GM12801 (cell line): ENCODE measurements around the gene ICE2.

ENCODE experiments used
- TF ChIP-seq, protein P1 (sequence below): IDR thresholded peaks from one replicate; pipeline ENCODE4 v1.5.1; 2011; ENCODE audit warnings: control low read depth; ENCODE audit not compliant: insufficient read length; ENCODE audit errors: extremely low read depth

ICE2 gene

DNA sequence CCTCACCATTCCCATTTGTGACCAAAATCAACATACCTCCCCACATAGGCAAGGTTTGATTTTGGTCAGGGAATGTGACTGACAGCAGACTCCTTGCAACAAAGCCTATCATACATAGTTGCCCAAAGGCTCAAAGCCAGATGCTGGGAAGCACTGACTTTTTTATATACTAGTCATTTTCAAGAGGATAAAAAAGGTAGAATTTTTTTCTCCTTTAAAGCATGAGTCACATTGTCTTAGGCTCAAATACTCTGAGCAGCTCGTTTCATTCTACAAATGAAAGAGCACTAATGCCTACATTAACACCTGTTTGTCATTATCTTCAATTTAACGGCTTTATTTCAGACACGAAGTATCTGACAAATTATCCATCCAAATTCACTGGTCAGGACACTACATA lies 36.2 kb downstream of the ICE2 start:
- TF ChIP-seq, protein P1, sequence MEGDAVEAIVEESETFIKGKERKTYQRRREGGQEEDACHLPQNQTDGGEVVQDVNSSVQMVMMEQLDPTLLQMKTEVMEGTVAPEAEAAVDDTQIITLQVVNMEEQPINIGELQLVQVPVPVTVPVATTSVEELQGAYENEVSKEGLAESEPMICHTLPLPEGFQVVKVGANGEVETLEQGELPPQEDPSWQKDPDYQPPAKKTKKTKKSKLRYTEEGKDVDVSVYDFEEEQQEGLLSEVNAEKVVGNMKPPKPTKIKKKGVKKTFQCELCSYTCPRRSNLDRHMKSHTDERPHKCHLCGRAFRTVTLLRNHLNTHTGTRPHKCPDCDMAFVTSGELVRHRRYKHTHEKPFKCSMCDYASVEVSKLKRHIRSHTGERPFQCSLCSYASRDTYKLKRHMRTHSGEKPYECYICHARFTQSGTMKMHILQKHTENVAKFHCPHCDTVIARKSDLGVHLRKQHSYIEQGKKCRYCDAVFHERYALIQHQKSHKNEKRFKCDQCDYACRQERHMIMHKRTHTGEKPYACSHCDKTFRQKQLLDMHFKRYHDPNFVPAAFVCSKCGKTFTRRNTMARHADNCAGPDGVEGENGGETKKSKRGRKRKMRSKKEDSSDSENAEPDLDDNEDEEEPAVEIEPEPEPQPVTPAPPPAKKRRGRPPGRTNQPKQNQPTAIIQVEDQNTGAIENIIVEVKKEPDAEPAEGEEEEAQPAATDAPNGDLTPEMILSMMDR, result no peak

DNA sequence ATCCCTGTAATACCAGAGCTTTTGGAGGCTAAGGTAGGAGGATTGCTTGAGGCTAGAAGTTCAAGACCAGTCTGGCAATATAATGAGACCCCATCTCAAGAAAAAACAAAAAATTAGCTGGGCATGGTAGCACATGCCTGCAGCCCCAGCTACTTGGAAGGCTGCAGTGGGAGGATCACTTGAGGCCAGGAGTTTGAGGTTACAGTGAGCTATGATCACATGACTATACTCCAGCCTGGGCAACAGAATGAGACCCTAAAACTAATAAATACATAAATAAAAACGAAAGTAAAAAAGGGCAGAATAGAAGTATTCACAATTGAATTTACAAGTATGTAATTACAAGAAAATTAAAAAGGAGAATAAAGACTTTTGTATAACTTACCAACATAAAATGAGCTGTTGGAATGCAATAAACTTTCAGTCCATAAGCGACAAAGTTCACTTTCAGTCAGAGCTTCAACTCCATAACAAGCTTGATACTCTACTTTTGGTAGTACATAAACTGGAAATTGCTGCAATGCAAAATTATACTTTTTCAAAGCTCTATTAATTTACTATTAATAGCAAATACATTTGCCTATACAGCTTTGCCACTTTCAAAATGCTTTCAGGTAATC lies 36.8 kb downstream of the ICE2 start:
- TF ChIP-seq, protein P1, result no peak

DNA sequence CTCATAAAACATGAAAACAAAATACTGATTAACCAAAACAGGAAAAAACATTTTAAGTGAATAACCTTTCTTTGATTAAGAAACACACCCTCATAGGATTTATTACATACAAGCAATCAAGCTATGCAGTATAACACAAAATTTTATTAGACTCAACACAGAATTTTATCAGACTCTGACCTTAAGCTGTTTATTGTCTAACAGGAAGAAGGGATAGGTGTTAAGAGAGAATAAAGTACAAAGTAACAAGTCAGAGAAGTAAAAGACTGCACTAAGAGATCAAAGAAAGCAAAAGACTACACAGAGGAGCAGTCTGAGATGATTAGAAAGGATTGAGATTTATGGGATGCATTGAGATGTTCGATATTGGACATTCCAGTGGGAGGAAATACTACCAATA lies 37.6 kb downstream of the ICE2 start:
- TF ChIP-seq, protein P1, result no peak

DNA sequence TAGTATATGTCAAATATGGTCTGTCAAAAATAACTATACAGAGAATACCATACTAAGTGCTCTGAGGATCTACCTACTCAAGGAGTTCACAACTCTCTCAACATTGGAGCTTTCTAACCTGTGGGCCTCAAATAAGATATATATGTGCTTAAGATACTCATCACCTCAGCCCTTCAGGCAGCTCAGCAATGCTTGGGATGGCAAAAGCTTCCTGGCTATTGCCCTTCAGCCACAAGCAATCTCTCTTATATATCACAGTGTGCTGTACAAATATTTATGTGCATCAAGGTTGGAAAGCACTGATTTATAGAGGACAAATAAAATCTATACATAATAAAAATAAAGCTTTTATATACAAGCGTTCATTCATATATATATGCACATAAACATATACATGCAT lies 40.3 kb downstream of the ICE2 start:
- TF ChIP-seq, protein P1, result no peak

DNA sequence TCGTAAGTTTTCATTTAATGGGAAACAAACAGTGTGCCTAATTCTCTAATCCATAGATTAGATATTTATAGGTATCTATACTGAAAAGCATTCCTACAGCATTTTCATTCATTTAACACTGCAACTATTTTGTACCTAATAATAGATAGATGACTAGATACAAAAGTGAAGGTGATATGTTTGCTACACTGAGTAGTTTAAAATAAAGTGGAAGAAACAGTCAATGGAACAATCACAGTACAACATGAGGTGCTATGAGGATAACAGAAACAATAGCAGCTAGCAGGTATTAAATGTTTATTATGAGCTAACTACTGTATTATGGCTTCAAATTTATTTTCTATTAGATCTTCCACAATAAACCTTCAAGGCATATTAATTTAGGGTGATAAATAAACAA lies 50.0 kb downstream of the ICE2 start:
- TF ChIP-seq, protein P1, result no peak

DNA sequence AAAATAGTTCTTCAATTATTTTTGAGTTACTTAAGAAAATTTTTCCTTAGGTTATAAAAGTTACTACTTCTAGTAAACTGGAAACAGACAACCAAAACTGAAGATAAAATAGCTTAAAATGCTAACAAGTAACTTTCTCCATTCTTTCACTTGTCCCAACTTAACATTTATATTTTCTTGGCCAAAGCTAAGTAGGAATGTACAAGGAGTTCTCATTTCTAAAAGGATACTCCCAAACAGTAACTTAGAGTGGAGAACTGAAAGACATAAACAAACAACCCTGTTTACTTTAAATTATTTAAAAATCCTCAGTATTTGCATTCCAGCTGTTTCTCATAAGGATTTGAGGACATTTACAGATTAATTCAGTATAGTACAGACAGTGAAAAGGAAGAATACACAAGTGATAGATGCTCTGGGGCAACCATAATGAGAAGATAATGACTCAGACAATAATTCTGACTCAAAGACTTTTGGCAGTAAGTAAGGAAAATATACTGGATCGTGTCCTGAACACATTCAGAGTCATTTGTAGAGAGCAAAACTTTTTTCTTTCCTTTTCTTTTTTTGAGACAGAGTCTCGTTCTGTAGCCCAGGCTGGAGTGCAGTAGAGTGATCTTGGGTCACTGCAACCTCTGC lies 52.0 kb downstream of the ICE2 start:
- TF ChIP-seq, protein P1, result no peak

DNA sequence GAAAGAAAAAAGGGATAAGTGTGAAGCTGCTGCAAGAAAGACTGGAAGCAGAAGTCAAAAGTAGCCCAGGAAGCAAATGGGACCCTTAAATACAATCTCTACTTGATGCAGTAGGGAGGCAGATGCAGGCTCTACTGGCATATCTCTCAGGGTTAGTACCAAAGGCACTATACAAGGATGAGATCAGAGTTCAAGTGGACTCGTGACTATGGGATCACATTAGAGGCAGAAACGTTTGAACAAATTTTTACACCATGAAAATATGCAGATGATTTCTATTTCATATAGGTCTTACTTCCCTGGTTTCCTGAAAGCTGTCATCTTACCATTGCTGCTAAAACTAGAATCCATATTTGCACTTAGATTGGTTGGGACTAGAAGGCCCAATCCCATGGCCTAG lies 53.5 kb downstream of the ICE2 start:
- TF ChIP-seq, protein P1, result no peak
